H1 (cell line): ENCODE measurements around the gene NAPA. TPM values are rescaled to one million over a fixed set of nuclear protein-coding genes. Genes with fewer than 3 reads are reported as not detected.

Experiments used
- CTCF ChIA-PET: fragments of 300-600 bp; sonication (Branson Sonifier 250); formaldehyde crosslinking; loops from one replicate; lab custom pipeline; 2021; ENCODE audit not compliant: partially characterized antibody; lab: Charles Lee
- POLR2A ChIA-PET: fragments of 300-600 bp; sonication (Branson Sonifier 250); formaldehyde crosslinking; loops from one replicate; lab custom pipeline; 2021; ENCODE audit warnings: inconsistent platforms; ENCODE audit not compliant: partially characterized antibody; lab: Charles Lee
- DNase-seq, 2 experiments: peaks; one replicate each; pipeline versions ENCODE4 v3.0.0 to v3.0.0-alpha.2; 2010 to 2022; ENCODE audit warnings: low spot score in 2 of 2, low read depth in 1 of 2, mixed read lengths in 1 of 2
- FAIRE-seq: peaks from 2 replicates; lab custom pipeline; 2011; peaks lifted over from hg19 to GRCh38; lab: Jason Lieb, UNC
- H2AFZ ChIP-seq: 2 replicates; pipeline ENCODE4 v1.8.1; 2012; ENCODE audit warnings: low read length, inconsistent platforms
- H2AK5ac ChIP-seq: 2 replicates; pipeline ENCODE4 v1.6.1; 2013; ENCODE audit warnings: low read depth, low read length
- H2BK120ac ChIP-seq: replicated peaks from 2 replicates; pipeline ENCODE3; 2013; ENCODE audit warnings: low read depth, low read length, inconsistent platforms
- H2BK12ac ChIP-seq: 2 replicates; pipeline ENCODE4 v1.6.1; 2013; ENCODE audit warnings: low read depth, low read length
- H2BK15ac ChIP-seq: 2 replicates; pipeline ENCODE4 v1.6.1; 2013; ENCODE audit warnings: low read length
- H2BK20ac ChIP-seq: 2 replicates; pipeline ENCODE4 v1.6.1; 2013; ENCODE audit warnings: low read length
- H2BK5ac ChIP-seq: 2 replicates; pipeline ENCODE4 v1.6.1; 2013; ENCODE audit warnings: low read depth, low read length
- H3K14ac ChIP-seq: 2 replicates; pipeline ENCODE4 v1.6.1; 2013; ENCODE audit warnings: inconsistent platforms; ENCODE audit not compliant: insufficient read length
- H3K18ac ChIP-seq: 2 replicates; pipeline ENCODE4 v1.6.1; 2013; ENCODE audit warnings: low read length; ENCODE audit errors: extremely low read depth
- H3K23ac ChIP-seq: 2 replicates; pipeline ENCODE4 v1.6.1; 2013; ENCODE audit warnings: inconsistent platforms; ENCODE audit not compliant: insufficient read length
- H3K23me2 ChIP-seq: 2 replicates; pipeline ENCODE4 v1.6.1; 2013; ENCODE audit warnings: low read depth, low read length
- H3K27ac ChIP-seq: 2 replicates; pipeline ENCODE4 v1.6.1; 2011; ENCODE audit warnings: low read depth, low read length, inconsistent platforms
- H3K27me3 ChIP-seq, 4 experiments: replicated peaks in 1 of 4; 1 replicate in 1 of 4; 2 replicates in 3 of 4; pipeline versions ENCODE4 v1.6.1 to v1.8.1; 2011 to 2013; ENCODE audit warnings: low read length in 3 of 4, mild to moderate bottlenecking in 3 of 4, inconsistent platforms in 2 of 4, mixed read lengths in 2 of 4, moderate library complexity in 1 of 4; ENCODE audit not compliant: control insufficient read depth in 3 of 4, insufficient read depth in 3 of 4; ENCODE audit errors: extremely low read depth in 1 of 4
- H3K36me3 ChIP-seq, 4 experiments: 2 replicates each; pipeline versions ENCODE4 v1.6.1 to v1.8.1; 2011 to 2013; ENCODE audit warnings: mild to moderate bottlenecking in 4 of 4, low read length in 3 of 4, moderate library complexity in 2 of 4, control low read depth in 1 of 4, inconsistent platforms in 1 of 4; ENCODE audit not compliant: insufficient read depth in 4 of 4, control insufficient read depth in 2 of 4
- H3K4ac ChIP-seq: replicated peaks from 2 replicates; pipeline ENCODE3; 2013; ENCODE audit warnings: low read length, low read depth, mixed read lengths, inconsistent platforms; ENCODE audit not compliant: insufficient read length
- H3K4me1 ChIP-seq, 4 experiments: replicated peaks in 1 of 4; 1 replicate in 1 of 4; 2 replicates in 3 of 4; pipeline versions ENCODE4 v1.6.1 to v1.8.1; 2011 to 2013; ENCODE audit warnings: low read length in 3 of 4, inconsistent platforms in 2 of 4, mixed read lengths in 1 of 4; ENCODE audit not compliant: insufficient read depth in 4 of 4, control insufficient read depth in 3 of 4
- H3K4me2 ChIP-seq, 2 experiments: 2 replicates each; pipeline versions ENCODE4 v1.6.1 to v1.8.1; 2011 to 2013; ENCODE audit warnings: low read depth in 2 of 2, low read length in 2 of 2, control low read depth in 1 of 2, inconsistent platforms in 1 of 2, mild to moderate bottlenecking in 1 of 2; ENCODE audit not compliant: insufficient read depth in 1 of 2
- H3K4me3 ChIP-seq, 4 experiments: fragments of 200-600, 300-600 bp in 1 of 4; sonication (generic), shearing (Covaris generic), sonication (Bioruptor Twin) in 1 of 4; 2 replicates each; pipeline versions ENCODE4 v1.5.1 to v1.8.1; 2011 to 2016; ENCODE audit warnings: low read length in 4 of 4, low read depth in 3 of 4, control low read depth in 2 of 4, inconsistent platforms in 2 of 4, mild to moderate bottlenecking in 2 of 4, mixed read lengths in 1 of 4, moderate library complexity in 1 of 4; ENCODE audit not compliant: insufficient read depth in 2 of 4; ENCODE audit errors: extremely low read depth in 1 of 4
- H3K56ac ChIP-seq: replicated peaks from 2 replicates; pipeline ENCODE3; 2013; ENCODE audit warnings: low read depth, mild to moderate bottlenecking, mixed read lengths, low read length, inconsistent platforms; ENCODE audit not compliant: insufficient read length
- H3K79me1 ChIP-seq: 2 replicates; pipeline ENCODE4 v1.6.1; 2013; ENCODE audit warnings: low read depth, low read length, control low read depth
- H3K79me2 ChIP-seq, 2 experiments: 2 replicates each; pipeline versions ENCODE4 v1.6.1 to v1.8.1; 2012 to 2013; ENCODE audit warnings: low read length in 2 of 2, mild to moderate bottlenecking in 2 of 2, inconsistent platforms in 1 of 2; ENCODE audit not compliant: insufficient read depth in 2 of 2, control insufficient read depth in 1 of 2
- H3K9ac ChIP-seq, 4 experiments: replicated peaks in 1 of 4; 1 replicate in 1 of 4; 2 replicates in 3 of 4; pipeline versions ENCODE4 v1.6.1 to v1.8.1; 2011 to 2013; ENCODE audit warnings: low read depth in 3 of 4, low read length in 3 of 4, control low read depth in 2 of 4, mild to moderate bottlenecking in 2 of 4, moderate library complexity in 2 of 4, inconsistent platforms in 1 of 4; ENCODE audit errors: extremely low read depth in 1 of 4
- H3K9me3 ChIP-seq, 2 experiments: 2 replicates each; pipeline versions ENCODE4 v1.6.1 to v1.8.1; 2012 to 2013; ENCODE audit warnings: mild to moderate bottlenecking in 2 of 2, moderate library complexity in 2 of 2, control low read depth in 1 of 2, inconsistent platforms in 1 of 2, low read depth in 1 of 2, low read length in 1 of 2, mixed read lengths in 1 of 2; ENCODE audit not compliant: insufficient read depth in 2 of 2
- H4K20me1 ChIP-seq, 2 experiments: replicated peaks in 1 of 2; 2 replicates each; pipeline versions ENCODE3 to v1.8.1; 2011 to 2013; ENCODE audit warnings: inconsistent platforms in 2 of 2, low read length in 2 of 2, mild to moderate bottlenecking in 1 of 2; ENCODE audit not compliant: insufficient read depth in 2 of 2, control insufficient read depth in 1 of 2
- H4K5ac ChIP-seq: 2 replicates; pipeline ENCODE4 v1.6.1; 2013; ENCODE audit warnings: low read length, low read depth, mixed read lengths, inconsistent platforms; ENCODE audit not compliant: insufficient read length
- H4K8ac ChIP-seq: 2 replicates; pipeline ENCODE4 v1.8.0; 2013; ENCODE audit warnings: mild to moderate bottlenecking, moderate library complexity, low read length, inconsistent platforms; ENCODE audit not compliant: insufficient read depth; ENCODE audit errors: extremely low read depth
- H4K91ac ChIP-seq: replicated peaks from 2 replicates; pipeline ENCODE3; 2013; ENCODE audit warnings: low read length, mixed read lengths, inconsistent platforms; ENCODE audit not compliant: insufficient read length
- CHD1 ChIP-seq: IDR thresholded peaks from 2 replicates; pipeline ENCODE4 v1.6.1; 2012; ENCODE audit warnings: low read depth, low read length, improper control_type of control experiment
- CREB1 ChIP-seq: IDR thresholded peaks from 2 replicates; pipeline ENCODE4 v1.6.1; 2012; ENCODE audit warnings: inconsistent platforms
- CTBP2 ChIP-seq: IDR thresholded peaks from 2 replicates; pipeline ENCODE4 v1.7.0; 2011; ENCODE audit warnings: borderline replicate concordance, mild to moderate bottlenecking, moderate library complexity, mixed read lengths, low read length; ENCODE audit not compliant: insufficient read depth, insufficient read length
- JUND ChIP-seq: IDR thresholded peaks from 2 replicates; pipeline ENCODE4 v1.6.1; 2011; ENCODE audit warnings: mild to moderate bottlenecking, improper control_type of control experiment, low read length
- KDM4A ChIP-seq: IDR thresholded peaks from one replicate; pipeline ENCODE4 v1.7.1; 2012; ENCODE audit warnings: low read depth, mild to moderate bottlenecking, moderate library complexity, low read length, inconsistent platforms; ENCODE audit not compliant: severe bottlenecking
- POU5F1 ChIP-seq: IDR thresholded peaks from 2 replicates; pipeline ENCODE4 v1.6.1; 2011; ENCODE audit warnings: low read depth, mild to moderate bottlenecking, low read length, moderate library complexity
- TCF12 ChIP-seq: IDR thresholded peaks from 2 replicates; pipeline ENCODE4 v1.6.1; 2011; ENCODE audit warnings: low read depth, mild to moderate bottlenecking, low read length
- WGBS, 2 experiments: shearing (Covaris generic) in 1 of 2; methylation state at CpG; one replicate each; pipeline versions ENCODE4 v1.1.6 to v1.1.7; 2013 to 2015; ENCODE audit warnings: low lambda C conversion rate in 2 of 2, mixed read lengths in 2 of 2, inconsistent platforms in 1 of 2, low coverage in 1 of 2, missing lambda C conversion rate in 1 of 2; ENCODE audit not compliant: insufficient replicate concordance in 2 of 2, insufficient coverage in 1 of 2, insufficient read length in 1 of 2; ENCODE audit errors: extremely low coverage in 1 of 2, missing lambda C conversion rate in 1 of 2; 5-methylcytosine and 5-hydroxymethylcytosine counted together
- polyA plus RNA-seq, 7 experiments: library from polyadenylated mRNA; depleted of rRNA in 3 of 7; stranded (reverse) in 5 of 7; unstranded in 2 of 7; fragments of >200 nt in 5 of 7; fragments of 200-250 nt in 2 of 7; gene quantifications; 1 replicate in 5 of 7; 2 replicates in 1 of 7; 4 replicates in 1 of 7; pipeline versions ENCODE4 v1.2.1 to v1.2.3, GENCODE V29; 2011 to 2013; ENCODE audit warnings: missing spikeins in 2 of 7, mixed read lengths in 2 of 7
- total RNA-seq: library from RNA; stranded (reverse); fragmentation: NEBNext Ultra II Directional; extraction: Animal tissue kit (Norgen Biotek cat#: 25700); gene quantifications from 2 replicates; pipeline ENCODE4 v1.2.1, GENCODE V29; 2021
- TF ChIP-seq, protein P1 (sequence below): IDR thresholded peaks from 2 replicates; pipeline ENCODE4 v1.6.1; 2011; ENCODE audit warnings: low read length, improper control_type of control experiment

Gene NAPA
- total and polyA plus RNA-seq, 2 of the 8 experiments (the other 6 are each of a cell fraction or from before 2014, with no cell fraction given), result 58.5 to 78.2 TPM

DNA sequence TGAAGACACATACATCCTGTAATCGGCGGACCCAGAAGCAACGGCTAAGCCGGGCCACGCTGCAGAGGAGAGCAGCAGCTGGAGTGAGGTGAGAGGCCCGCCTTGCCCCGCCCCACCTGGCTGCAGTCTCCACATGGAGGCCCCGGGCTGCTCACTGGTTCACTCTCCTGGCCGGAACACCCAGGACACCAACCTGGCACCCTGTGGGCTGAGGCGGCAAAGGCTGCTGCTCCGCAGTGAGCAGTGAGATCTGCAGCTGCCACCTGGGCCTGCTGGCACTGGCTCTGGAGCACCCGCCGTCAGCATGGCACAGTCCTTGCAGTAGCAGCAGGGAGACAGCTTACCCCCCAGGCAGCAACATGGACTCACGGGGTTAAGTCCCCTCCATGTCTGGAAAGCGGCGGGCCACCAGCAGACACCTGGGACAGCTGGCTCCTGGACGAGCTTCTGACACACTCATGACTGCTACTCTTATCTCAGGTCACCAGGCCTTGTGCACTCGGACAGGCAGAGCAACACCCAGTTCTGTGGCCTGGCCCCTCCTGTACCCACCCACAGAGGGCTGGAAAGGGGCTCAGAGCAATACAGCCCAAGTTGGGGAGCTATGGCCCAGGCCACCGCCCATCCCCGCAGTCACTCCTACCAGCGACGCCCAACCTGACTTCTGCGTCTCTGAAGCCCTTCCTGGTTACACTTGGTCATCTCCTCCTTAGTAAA is 17.7 kb downstream of the NAPA start:
- FAIRE-seq (no peak), DNase-seq (no peak)
- no peak overlapping the region for H3K9ac ChIP-seq
- H3K4me3 ChIP-seq, result no peak overlapping the region
- no peaks in the 10 kb centered on the region; the same call in 1 of the 2 replicates for H3K79me1 ChIP-seq
- no peak overlapping the region for H2AK5ac ChIP-seq
- H3K4me2 ChIP-seq, result no peak overlapping the region
- ChIA-PET POLR2A (interaction anchor here (7.6 kb wide), 1 partner anchor 12 kb away, joined by 55 read pairs; the partner anchor contains the start of gene KPTN), CTCF (interaction anchor here (0.7 to 4.7 kb wide), 6 partner anchors 10 to 215 kb away, joined by 3 to 32 read pairs (median 6); partner anchors contain the start of gene KPTN)
- H3K56ac ChIP-seq, result no peak overlapping the region
- no peak overlapping the region for H4K8ac ChIP-seq
- WGBS, 2 experiments, result 91% methylated on average over 23 of the region's 23 CpGs; no CpG with 5 or more reads in 1 of the 2 experiments
- no peak overlapping the region for H2BK15ac ChIP-seq
- H2AFZ ChIP-seq, result no peak overlapping the region
- no peaks in the 10 kb centered on the region for H3K9me3 ChIP-seq
- no peak overlapping the region for H2BK20ac ChIP-seq
- H3K14ac ChIP-seq, result no peak overlapping the region
- H3K4ac ChIP-seq, result no peak overlapping the region
- no peaks in the 10 kb centered on the region for H3K23me2 ChIP-seq
- no peak overlapping the region for H3K23ac ChIP-seq
- H4K91ac ChIP-seq, result no peak overlapping the region
- peaks cover 2 to 3% of the 10 kb centered on the region in 2 experiments for H4K20me1 ChIP-seq
- H3K27ac ChIP-seq, result no peak overlapping the region
- peaks cover 0 to 8% (median 3%) of the 10 kb centered on the region in 4 experiments; a peak in 4 of 7 replicates for H3K4me1 ChIP-seq
- H3K27me3 ChIP-seq, result no peaks in the 10 kb centered on the region
- H4K5ac ChIP-seq, result no peak overlapping the region
- no peak for TF ChIP-seq CREB1
- no peak for TF ChIP-seq TCF12
- TF ChIP-seq CHD1, result no peak
- TF ChIP-seq, protein P1, sequence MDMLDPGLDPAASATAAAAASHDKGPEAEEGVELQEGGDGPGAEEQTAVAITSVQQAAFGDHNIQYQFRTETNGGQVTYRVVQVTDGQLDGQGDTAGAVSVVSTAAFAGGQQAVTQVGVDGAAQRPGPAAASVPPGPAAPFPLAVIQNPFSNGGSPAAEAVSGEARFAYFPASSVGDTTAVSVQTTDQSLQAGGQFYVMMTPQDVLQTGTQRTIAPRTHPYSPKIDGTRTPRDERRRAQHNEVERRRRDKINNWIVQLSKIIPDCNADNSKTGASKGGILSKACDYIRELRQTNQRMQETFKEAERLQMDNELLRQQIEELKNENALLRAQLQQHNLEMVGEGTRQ, result no peak
- no peak for TF ChIP-seq POU5F1
- TF ChIP-seq JUND, result no peak
- TF ChIP-seq CTBP2, result no peak
- TF ChIP-seq KDM4A, result no peak
- H3K18ac ChIP-seq, result no peak overlapping the region
- no peak overlapping the region for H2BK12ac ChIP-seq
- H2BK120ac ChIP-seq, result no peak overlapping the region
- H3K36me3 ChIP-seq, result no peaks in the 10 kb centered on the region
- no peaks in the 10 kb centered on the region; a peak in 1 of 4 replicates for H3K79me2 ChIP-seq
- H2BK5ac ChIP-seq, result no peak overlapping the region
